GM21576 (cell line): ENCODE results near the gene RAB13.

Experiments
- ATAC-seq: cut with Tn5 transposase; IDR thresholded peaks from one replicate; pipeline ENCODE4 v1.9.1; 2021; ENCODE audit warnings: mild to moderate bottlenecking, moderate library complexity; ENCODE audit not compliant: unreplicated experiment

RAB13 gene

GRCh38 chr1:153978274-153978909 lies 7.7 kb downstream of the RAB13 start:
- ATAC-seq, result peak; percentile 8

- peak; percentile 65 for ATAC-seq
Measured at GRCh38 chr1:153977250-153978240, 8.6 kb downstream of the RAB13 start, which contains the start of gene JTB. Gene JTB, minus strand, starts transcription at chr1:153977674. Its CDS starts 422 bp downstream, at chr1:153977252.

- no peak for ATAC-seq
Measured at GRCh38 chr1:153976819-153977249, 9.3 kb downstream of the RAB13 start.

GRCh38 chr1:153973525-153973924 lies 12.6 kb downstream of the RAB13 start:
- ATAC-seq, result no peak

- ATAC-seq, result no peak
Measured at GRCh38 chr1:153973071-153973470, 13.1 kb downstream of the RAB13 start.

- no peak for ATAC-seq
Measured at GRCh38 chr1:153970346-153970745, 15.8 kb downstream of the RAB13 start.

- ATAC-seq, result no peak
Measured at GRCh38 chr1:153968972-153969371, 17.2 kb downstream of the RAB13 start.

- ATAC-seq, result no peak
Measured at GRCh38 chr1:153968408-153968807, 17.7 kb downstream of the RAB13 start.

GRCh38 chr1:153968000-153968363 lies 18.2 kb downstream of the RAB13 start:
- ATAC-seq, result no peak

- peak; percentile 65 for ATAC-seq
Measured at GRCh38 chr1:153967107-153967999, 18.8 kb downstream of the RAB13 start, which contains the start of gene CREB3L4. Gene CREB3L4, plus strand, starts transcription at chr1:153967902. Its CDS starts 624 bp downstream, at chr1:153968526.

GRCh38 chr1:153963850-153964331 lies 22.2 kb downstream of the RAB13 start:
- no peak for ATAC-seq

- peak; percentile 43 for ATAC-seq
Measured at GRCh38 chr1:153963030-153963849, 22.9 kb downstream of the RAB13 start, which contains the start of gene SLC39A1. Gene SLC39A1, minus strand, starts transcription at chr1:153963537. Its CDS starts 822 bp downstream, at chr1:153962715.

GRCh38 chr1:153962088-153963029 lies 23.8 kb downstream of the RAB13 start:
- no peak for ATAC-seq

GRCh38 chr1:153961421-153961820 lies 24.7 kb downstream of the RAB13 start:
- ATAC-seq, result no peak

GRCh38 chr1:153960206-153960605 lies 25.9 kb downstream of the RAB13 start:
- ATAC-seq, result no peak

GRCh38 chr1:153959454-153959853 lies 26.7 kb downstream of the RAB13 start:
- ATAC-seq, result no peak

GRCh38 chr1:153958961-153959260 lies 27.2 kb downstream of the RAB13 start:
- ATAC-seq, result no peak

GRCh38 chr1:153958111-153958960 lies 27.8 kb downstream of the RAB13 start, which contains the start of gene CRTC2:
Gene CRTC2, minus strand, starts transcription at chr1:153958612. Its CDS starts 115 bp downstream, at chr1:153958497.
- peak; percentile 68 for ATAC-seq
